Choroid plexus epithelial cell (primary cell): ENCODE data around the gene PRG2.

ENCODE experiments used
- DNase-seq: peaks from one replicate; pipeline ENCODE4 v3.0.0-alpha.2; 2010; ENCODE audit warnings: low read depth
- H3K4me3 ChIP-seq: 2 replicates; pipeline ENCODE4 v1.5.1; 2011; ENCODE audit warnings: low read depth, mild to moderate bottlenecking, control low read depth, low read length, moderate library complexity
- TF ChIP-seq, protein P1 (sequence below): conservative IDR thresholded peaks from 2 replicates; pipeline ENCODE4 v1.5.1; 2011; ENCODE audit warnings: low read depth, mild to moderate bottlenecking, control low read depth, inconsistent platforms, low read length, moderate library complexity

Gene PRG2

DNA sequence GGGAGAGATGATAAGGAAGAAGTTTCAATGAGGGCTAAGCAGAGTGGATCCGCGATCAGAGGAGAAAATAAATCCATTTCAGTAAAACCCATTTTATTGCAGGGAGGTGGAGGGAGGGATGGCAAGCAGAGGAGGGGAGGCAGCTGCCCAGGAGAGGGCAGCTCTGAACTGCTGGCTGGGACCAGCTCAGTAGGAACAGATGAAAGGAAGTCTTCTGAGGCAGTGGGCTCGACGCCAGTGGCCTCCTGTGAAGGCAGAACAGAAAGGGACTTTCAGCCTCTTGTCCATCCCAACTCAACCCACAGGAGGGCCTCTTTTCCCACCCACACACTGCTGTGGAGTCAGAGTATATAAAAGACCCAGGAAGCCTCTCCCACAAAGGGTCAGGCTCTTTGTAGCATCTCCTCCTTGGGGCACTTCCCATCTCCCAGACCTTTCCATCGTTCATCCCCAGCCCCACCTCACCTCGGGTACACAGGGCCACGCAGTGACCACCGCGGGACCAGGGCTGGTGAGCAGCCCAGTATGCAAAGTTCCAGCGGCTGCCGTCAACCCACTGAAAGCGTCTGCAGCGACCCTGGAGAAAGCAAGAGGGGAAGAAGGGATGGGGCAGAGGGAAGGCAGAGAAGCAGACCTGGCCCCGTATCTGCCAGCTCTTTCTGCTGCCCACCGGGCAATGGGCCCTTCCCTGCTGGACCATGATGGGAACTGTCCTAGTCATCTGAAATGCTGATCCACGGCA lies 3.0 kb downstream of the PRG2 start:
- no peak overlapping the region for H3K4me3 ChIP-seq
- TF ChIP-seq, protein P1, sequence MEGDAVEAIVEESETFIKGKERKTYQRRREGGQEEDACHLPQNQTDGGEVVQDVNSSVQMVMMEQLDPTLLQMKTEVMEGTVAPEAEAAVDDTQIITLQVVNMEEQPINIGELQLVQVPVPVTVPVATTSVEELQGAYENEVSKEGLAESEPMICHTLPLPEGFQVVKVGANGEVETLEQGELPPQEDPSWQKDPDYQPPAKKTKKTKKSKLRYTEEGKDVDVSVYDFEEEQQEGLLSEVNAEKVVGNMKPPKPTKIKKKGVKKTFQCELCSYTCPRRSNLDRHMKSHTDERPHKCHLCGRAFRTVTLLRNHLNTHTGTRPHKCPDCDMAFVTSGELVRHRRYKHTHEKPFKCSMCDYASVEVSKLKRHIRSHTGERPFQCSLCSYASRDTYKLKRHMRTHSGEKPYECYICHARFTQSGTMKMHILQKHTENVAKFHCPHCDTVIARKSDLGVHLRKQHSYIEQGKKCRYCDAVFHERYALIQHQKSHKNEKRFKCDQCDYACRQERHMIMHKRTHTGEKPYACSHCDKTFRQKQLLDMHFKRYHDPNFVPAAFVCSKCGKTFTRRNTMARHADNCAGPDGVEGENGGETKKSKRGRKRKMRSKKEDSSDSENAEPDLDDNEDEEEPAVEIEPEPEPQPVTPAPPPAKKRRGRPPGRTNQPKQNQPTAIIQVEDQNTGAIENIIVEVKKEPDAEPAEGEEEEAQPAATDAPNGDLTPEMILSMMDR, result peak; percentile 24
- peak; percentile 42 for DNase-seq

- no peak overlapping the region for H3K4me3 ChIP-seq
- TF ChIP-seq, protein P1, result no peak
These were observed 4.1 kb downstream of the PRG2 start for GRCh38 chr11:57386178-57386940.

DNA sequence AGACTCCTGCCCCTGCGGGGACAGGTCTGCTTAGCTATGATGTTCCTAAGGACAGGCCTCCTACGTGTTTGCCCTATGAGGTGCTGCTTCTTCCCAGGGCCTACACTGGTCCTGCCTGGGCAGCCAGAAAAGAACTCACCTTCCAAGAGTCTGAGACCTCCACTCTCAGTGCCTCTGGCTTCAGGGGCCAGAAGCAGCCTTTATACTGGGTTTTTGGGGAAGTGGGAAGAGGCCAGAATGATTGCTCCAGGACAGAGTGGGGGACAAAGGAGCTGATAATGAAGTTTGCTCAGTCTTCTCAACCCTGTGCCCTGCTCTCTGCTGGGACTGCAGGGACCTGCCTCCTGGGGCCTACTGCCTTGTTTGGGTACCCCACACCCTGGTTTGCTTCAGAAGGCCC lies 9.5 kb downstream of the PRG2 start, which contains the start of gene PRG3:
Gene PRG3, minus strand, starts transcription at position 176 of the 400 bp plus-strand sequence. CDS start 442 bp downstream, outside the sequence.
- no peak within 1 kb of the TSS for H3K4me3 ChIP-seq
- no peak for DNase-seq
- TF ChIP-seq, protein P1, result no peak

More at GRCh38 chr11:57386178-57386940, 4.1 kb downstream of the PRG2 start:
- DNase-seq, result peak; percentile 24

DNA sequence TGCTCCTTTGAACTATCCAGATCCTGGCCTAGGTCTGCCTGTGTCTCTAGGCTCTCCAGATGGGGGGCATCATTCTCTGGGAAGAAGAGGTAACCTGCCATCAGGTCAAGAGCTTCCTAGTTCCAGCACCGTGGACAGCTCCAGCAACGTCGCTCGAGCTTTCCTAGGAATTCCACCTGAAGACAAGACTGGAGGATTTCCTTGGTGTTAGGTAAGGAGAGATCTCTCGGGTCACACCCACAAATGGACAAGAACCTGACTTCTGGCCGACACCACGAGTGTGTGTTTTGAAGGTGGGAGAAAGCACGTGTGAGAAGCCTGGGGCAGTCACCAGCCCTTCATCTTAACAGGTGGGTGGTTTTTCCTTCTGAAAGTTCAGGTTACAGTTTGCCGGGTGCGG lies 10.7 kb downstream of the PRG2 start:
- no peak overlapping the region for H3K4me3 ChIP-seq
- DNase-seq, result peak; percentile 39
- TF ChIP-seq, protein P1, result no peak

DNA sequence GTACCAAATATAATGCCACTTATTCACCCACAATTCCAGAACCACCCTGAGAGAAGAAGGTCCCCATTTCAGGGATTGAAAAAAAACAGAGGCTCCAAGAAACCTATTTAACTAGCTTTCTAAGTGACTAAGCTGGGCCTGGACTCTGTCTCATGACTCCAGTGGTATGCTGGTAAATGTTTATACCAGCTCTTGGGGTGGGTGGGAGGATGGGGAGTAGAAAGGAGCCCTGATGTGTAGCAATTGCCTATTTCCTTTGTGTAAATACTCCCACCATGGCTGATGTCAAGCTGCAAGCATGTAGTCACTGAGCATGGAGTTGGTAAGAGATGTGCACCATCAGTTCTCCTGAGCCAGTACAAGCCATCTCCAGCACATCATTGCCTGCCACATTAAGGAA lies 12.3 kb downstream of the PRG2 start:
- DNase-seq, result no peak
- H3K4me3 ChIP-seq, result no peak overlapping the region
- TF ChIP-seq, protein P1, result no peak

DNA sequence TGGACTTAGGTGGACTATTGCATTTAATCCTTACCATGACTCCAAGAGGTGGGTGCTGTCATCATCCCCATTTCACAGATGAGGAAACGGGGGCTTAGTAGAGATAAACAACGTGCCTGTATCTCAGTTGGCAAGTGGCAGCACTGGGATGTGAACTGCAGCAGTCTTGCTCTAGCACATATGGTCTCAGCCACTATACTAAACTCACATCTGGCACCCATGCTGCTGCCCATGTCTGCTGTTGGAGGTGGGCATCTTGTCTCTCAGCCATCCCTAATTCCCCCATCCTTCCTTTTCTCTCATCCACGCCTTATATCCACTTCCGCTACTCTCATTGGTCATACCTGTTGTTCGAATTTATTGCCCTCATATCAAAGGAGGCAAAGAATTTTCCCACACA lies 13.3 kb downstream of the PRG2 start:
- H3K4me3 ChIP-seq, result no peak overlapping the region
- TF ChIP-seq, protein P1, result no peak
- no peak for DNase-seq
